GM12878 (cell line): Measurements from ENCODE around the gene A1BG. TPM values are rescaled to one million over a fixed set of nuclear protein-coding genes. Genes with fewer than 3 reads are reported as not detected.

Experiments
- CHD1 ChIP-seq: IDR thresholded peaks from 2 replicates; pipeline ENCODE4 v1.6.1; 2012; ENCODE audit warnings: low read depth, low read length, improper control_type of control experiment
- E2F8 ChIP-seq: fragments of 450-650 bp; IDR thresholded peaks from 2 replicates; pipeline ENCODE4 v1.6.1; 2018; ENCODE audit warnings: mild to moderate bottlenecking, low read depth, moderate library complexity; ENCODE audit not compliant: partially characterized antibody
- ELK1 ChIP-seq: IDR thresholded peaks from 2 replicates; pipeline ENCODE4 v1.6.1; 2012; ENCODE audit warnings: low read depth, low read length, improper control_type of control experiment
- EP300 ChIP-seq, 2 experiments: fragments of 150-350 bp in 1 of 2; IDR thresholded peaks; 2 replicates each; pipeline ENCODE4 v1.6.1; 2011 to 2012; ENCODE audit warnings: low read depth in 2 of 2, low read length in 2 of 2, borderline replicate concordance in 1 of 2, improper control_type of control experiment in 1 of 2, inconsistent platforms in 1 of 2; ENCODE audit not compliant: control insufficient read depth in 1 of 2
- GATAD2B ChIP-seq: fragments of 450-650 bp; conservative IDR thresholded peaks from 2 replicates; pipeline ENCODE4 v1.6.1; 2017; ENCODE audit warnings: low read depth, mild to moderate bottlenecking, moderate library complexity
- KAT2A ChIP-seq: conservative IDR thresholded peaks from 2 replicates; pipeline ENCODE4 v1.6.1; 2011; ENCODE audit warnings: low read depth, low read length; ENCODE audit not compliant: control insufficient read depth
- MAX ChIP-seq: IDR thresholded peaks from 2 replicates; pipeline ENCODE4 v1.6.1; 2012; ENCODE audit warnings: low read depth, low read length, improper control_type of control experiment
- NFIC ChIP-seq: IDR thresholded peaks from 2 replicates; pipeline ENCODE4 v1.6.1; 2012; ENCODE audit warnings: low read depth, mild to moderate bottlenecking, inconsistent platforms, low read length, moderate library complexity
- NFYA ChIP-seq: IDR thresholded peaks from 2 replicates; pipeline ENCODE4 v1.6.1; 2011; ENCODE audit warnings: low read depth, mild to moderate bottlenecking, low read length, improper control_type of control experiment, borderline replicate concordance
- NKRF ChIP-seq: fragments of 450-650 bp; conservative IDR thresholded peaks from 2 replicates; pipeline ENCODE4 v1.6.1; 2017; ENCODE audit warnings: mild to moderate bottlenecking, moderate library complexity
- NR2F1 ChIP-seq: fragments of 450-650 bp; conservative IDR thresholded peaks from 2 replicates; pipeline ENCODE4 v1.6.1; 2017; ENCODE audit warnings: mild to moderate bottlenecking
- PAX5 ChIP-seq: IDR thresholded peaks from 2 replicates; pipeline ENCODE4 v1.6.1; 2011; ENCODE audit warnings: low read depth, low read length, borderline replicate concordance
- POLR2A ChIP-seq: IDR thresholded peaks from 2 replicates; pipeline ENCODE4 v1.6.1; 2011; ENCODE audit warnings: low read depth, mild to moderate bottlenecking, low read length
- SP1 ChIP-seq: IDR thresholded peaks from one replicate; pipeline ENCODE4 v1.6.1; 2011; ENCODE audit warnings: low read depth, low read length
- USF1 ChIP-seq: IDR thresholded peaks from 2 replicates; pipeline ENCODE4 v1.6.1; 2011; ENCODE audit warnings: borderline replicate concordance, low read depth, mild to moderate bottlenecking, moderate library complexity, mixed read lengths, low read length; ENCODE audit not compliant: insufficient read depth; ENCODE audit errors: extremely low read length
- YBX1 ChIP-seq: fragments of 450-650 bp; IDR thresholded peaks from 2 replicates; pipeline ENCODE4 v1.6.1; 2016; ENCODE audit warnings: antibody characterized with exemption
- ZBTB40 ChIP-seq: fragments of 450-650 bp; IDR thresholded peaks from 2 replicates; pipeline ENCODE4 v1.6.1; 2016; ENCODE audit warnings: mild to moderate bottlenecking, moderate library complexity, borderline replicate concordance
- polyA plus RNA-seq, 11 experiments: library from polyadenylated mRNA; depleted of rRNA in 4 of 11; unstranded in 6 of 11; stranded (reverse) in 5 of 11; fragments of >200 nt; fragmentation: Nextera tagmentation in 4 of 11; fragmentation: Illumina TruSeq in 1 of 11; extraction: Ambion mirVana in 4 of 11; extraction: Trizol in 1 of 11; gene quantifications; 1 replicate in 1 of 11; 2 replicates in 10 of 11; pipeline versions ENCODE4 v1.2.1 to v1.2.3, GENCODE V29; 2011 to 2016; ENCODE audit warnings: inconsistent platforms in 2 of 11, missing spikeins in 2 of 11, low read depth in 1 of 11
- total RNA-seq, 4 experiments: library from RNA; depleted of rRNA in 3 of 4; stranded (reverse); fragments of >200 nt in 3 of 4; fragmentation: Illumina TruSeq in 1 of 4; extraction: Trizol in 1 of 4; gene quantifications; 2 replicates each; pipeline versions ENCODE4 v1.2.1 to v1.2.3, GENCODE V29; 2013 to 2021

A1BG gene
- total and polyA plus RNA-seq, 10 of the 15 experiments (the other 5 are each of a cell fraction or from before 2014, with no cell fraction given), result 0.34 to 29.6 (median 11.8) TPM

GRCh38 chr19:58387338-58388174 is 34.3 kb upstream of the A1BG start (continued):
- 0 out of 2 replicates have a peak, but pooled peaks have one; percentile 9 for TF ChIP-seq NFIC
- TF ChIP-seq NFYA, result no peak
- peak; percentile 89 for TF ChIP-seq NKRF
- no peak for TF ChIP-seq PAX5
- TF ChIP-seq ZBTB40, result no peak
- TF ChIP-seq E2F8, result peak; percentile 9
- TF ChIP-seq SP1, result no peak
- TF ChIP-seq POLR2A, result no peak
- TF ChIP-seq YBX1, result no peak
- TF ChIP-seq KAT2A, result no peak
- TF ChIP-seq MAX, result no peak
- no peak for TF ChIP-seq CHD1
- TF ChIP-seq GATAD2B, result no peak
- no peak for TF ChIP-seq ELK1
- no peak for TF ChIP-seq NR2F1
- no peak for TF ChIP-seq USF1
- TF ChIP-seq EP300 (IDR thresholded peaks at IDR 0.05; ENCODE audit: borderline replicate concordance in 1 of 2, control insufficient read depth in 1 of 2, low read depth in 2 of 2, low read length in 2 of 2), result no peak
